ENCODE data around the gene FOXE1.

- no peak for TF ChIP-seq CTCF (IDR thresholded peaks at IDR 0.05)
- TF ChIP-seq POLR2A (IDR thresholded peaks at IDR 0.05) = no peak
These were observed 20.4 kb downstream of the FOXE1 start for GRCh38 chr9:97873425-97873824.

Measured in body of pancreas (tissue), 4 donors.